IPS-18a (cell line): ENCODE measurements around the gene UEVLD.

Source experiments
- H3K27ac ChIP-seq: one replicate; pipeline ENCODE4 v1.5.1; 2013; ENCODE audit warnings: low read length
- H3K27me3 ChIP-seq: one replicate; pipeline ENCODE4 v1.6.1; 2013; ENCODE audit warnings: mild to moderate bottlenecking, low read length; ENCODE audit not compliant: control insufficient read depth, insufficient read depth
- H3K36me3 ChIP-seq: one replicate; pipeline ENCODE4 v1.6.1; 2013; ENCODE audit warnings: low read depth, low read length; ENCODE audit not compliant: control insufficient read depth
- H3K4me1 ChIP-seq: one replicate; pipeline ENCODE4 v1.6.1; 2013; ENCODE audit warnings: low read depth, low read length; ENCODE audit not compliant: control insufficient read depth
- H3K4me3 ChIP-seq: one replicate; pipeline ENCODE4 v1.5.1; 2013; ENCODE audit warnings: low read length
- H3K9ac ChIP-seq: one replicate; pipeline ENCODE4 v1.6.1; 2013; ENCODE audit warnings: mild to moderate bottlenecking, low read length, moderate library complexity
- H3K9me3 ChIP-seq: one replicate; pipeline ENCODE4 v1.6.1; 2013; ENCODE audit warnings: low read depth, low read length; ENCODE audit not compliant: control insufficient read depth

Gene UEVLD

DNA sequence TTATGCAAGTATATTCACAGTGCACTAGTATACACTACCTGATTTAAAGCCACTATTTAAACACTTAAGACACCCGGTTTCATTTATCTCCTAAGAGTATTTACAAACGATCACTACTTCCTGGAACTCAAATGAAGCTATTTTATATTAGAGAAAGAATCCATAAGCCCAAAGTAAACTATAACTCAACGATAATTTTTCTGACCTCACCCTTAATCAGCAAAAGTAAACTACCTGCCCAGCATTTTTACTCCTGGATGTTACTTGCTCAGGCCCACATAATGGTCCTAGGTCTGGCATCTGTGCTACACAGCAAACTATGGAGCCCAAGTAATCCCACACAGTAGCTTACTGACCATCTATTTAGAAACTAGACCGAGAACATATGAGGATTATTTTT, 95.2 kb downstream of the UEVLD start:
- Histone ChIP-seq H3K9ac (no peak overlapping the region), H3K27me3 (no peaks in the 10 kb centered on the region), H3K4me1 (no peaks in the 10 kb centered on the region), H3K27ac (no peak overlapping the region), H3K36me3 (peaks cover 34% of the 10 kb centered on the region), H3K4me3 (no peak overlapping the region), H3K9me3 (no peaks in the 10 kb centered on the region)

DNA sequence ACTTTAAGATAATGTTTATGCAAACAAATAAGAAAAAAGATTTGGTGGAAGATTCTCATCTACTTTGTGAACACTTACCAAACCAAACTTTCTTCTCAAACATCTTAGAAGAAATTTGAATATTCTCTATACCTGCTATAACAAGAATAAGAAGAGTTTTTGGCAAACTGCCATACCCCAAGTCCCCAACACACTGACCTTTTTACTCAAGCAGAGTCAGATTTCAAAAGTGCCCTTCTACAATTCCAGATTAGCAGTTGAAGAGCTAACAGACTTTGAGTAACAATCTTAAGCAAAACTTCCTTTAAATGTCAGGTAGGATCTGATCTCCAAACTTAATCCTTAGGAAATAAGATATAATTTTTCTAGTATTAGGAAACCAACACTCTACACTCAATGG, 95.6 kb downstream of the UEVLD start:
- H3K27me3 ChIP-seq = no peaks in the 10 kb centered on the region

GRCh38 chr11:18491924-18492323, 96.6 kb downstream of the UEVLD start:
- Histone ChIP-seq H3K9me3 (no peaks in the 10 kb centered on the region), H3K4me3 (no peak overlapping the region), H3K27ac (no peak overlapping the region), H3K4me1 (no peaks in the 10 kb centered on the region), H3K36me3 (peaks cover 25% of the 10 kb centered on the region), H3K27me3 (no peaks in the 10 kb centered on the region), H3K9ac (no peak overlapping the region)

More for the DNA sequence above, 95.6 kb downstream of the UEVLD start:
- Histone ChIP-seq H3K36me3 (peaks cover 30% of the 10 kb centered on the region), H3K9me3 (no peaks in the 10 kb centered on the region), H3K27ac (no peak overlapping the region), H3K4me1 (no peaks in the 10 kb centered on the region), H3K4me3 (no peak overlapping the region), H3K9ac (no peak overlapping the region)

GRCh38 chr11:18490736-18491485, 97.6 kb downstream of the UEVLD start:
- H3K36me3 ChIP-seq = peaks cover 25% of the 10 kb centered on the region
- no peak overlapping the region for H3K9ac ChIP-seq
- no peaks in the 10 kb centered on the region for H3K4me1 ChIP-seq
- no peaks in the 10 kb centered on the region for H3K9me3 ChIP-seq
- no peaks in the 10 kb centered on the region for H3K27me3 ChIP-seq
- H3K4me3 ChIP-seq = no peak overlapping the region
- H3K27ac ChIP-seq = no peak overlapping the region

GRCh38 chr11:18490319-18490718, 98.2 kb downstream of the UEVLD start:
- Histone ChIP-seq H3K27me3 (no peaks in the 10 kb centered on the region), H3K36me3 (peaks cover 25% of the 10 kb centered on the region), H3K4me3 (no peak overlapping the region), H3K4me1 (no peaks in the 10 kb centered on the region), H3K27ac (no peak overlapping the region), H3K9ac (no peak overlapping the region), H3K9me3 (no peaks in the 10 kb centered on the region)

DNA sequence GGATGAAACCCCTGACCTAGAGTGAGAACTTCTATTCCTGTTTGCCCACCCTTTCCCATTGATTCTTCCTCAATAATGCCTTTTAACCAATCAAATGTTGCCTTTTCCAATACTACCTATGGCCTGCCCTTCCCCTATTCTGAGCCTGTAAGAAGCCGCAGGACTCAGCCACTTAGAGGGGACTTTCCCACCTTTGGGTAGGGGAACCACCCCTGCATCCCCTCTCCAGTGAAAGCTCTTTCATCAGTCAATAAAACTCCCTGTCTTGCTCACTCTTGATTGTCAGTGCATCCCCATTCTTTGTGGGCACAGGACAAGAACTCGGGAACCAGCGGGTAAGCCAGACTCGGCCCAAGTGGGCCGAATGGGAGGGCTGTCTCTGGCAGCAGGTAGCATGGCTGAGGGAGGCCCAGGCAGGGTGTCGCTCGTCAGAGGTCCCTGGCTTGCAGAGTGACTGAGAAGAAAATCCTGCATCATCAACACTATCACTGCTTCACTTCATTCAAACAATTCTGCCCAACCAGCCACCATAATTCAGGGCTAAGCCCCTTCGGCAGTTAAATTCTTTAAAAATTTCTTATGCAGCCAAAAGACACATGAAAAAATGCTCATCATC, 102.5 kb downstream of the UEVLD start:
- no peaks in the 10 kb centered on the region for H3K27me3 ChIP-seq
- H3K4me3 ChIP-seq = no peak overlapping the region
- H3K9me3 ChIP-seq = no peaks in the 10 kb centered on the region
- H3K9ac ChIP-seq = no peak overlapping the region
- no peak overlapping the region for H3K27ac ChIP-seq
- H3K36me3 ChIP-seq = peaks cover 39% of the 10 kb centered on the region
- H3K4me1 ChIP-seq = no peaks in the 10 kb centered on the region
